ENCODE data around the gene ANKRD13B.

DNA sequence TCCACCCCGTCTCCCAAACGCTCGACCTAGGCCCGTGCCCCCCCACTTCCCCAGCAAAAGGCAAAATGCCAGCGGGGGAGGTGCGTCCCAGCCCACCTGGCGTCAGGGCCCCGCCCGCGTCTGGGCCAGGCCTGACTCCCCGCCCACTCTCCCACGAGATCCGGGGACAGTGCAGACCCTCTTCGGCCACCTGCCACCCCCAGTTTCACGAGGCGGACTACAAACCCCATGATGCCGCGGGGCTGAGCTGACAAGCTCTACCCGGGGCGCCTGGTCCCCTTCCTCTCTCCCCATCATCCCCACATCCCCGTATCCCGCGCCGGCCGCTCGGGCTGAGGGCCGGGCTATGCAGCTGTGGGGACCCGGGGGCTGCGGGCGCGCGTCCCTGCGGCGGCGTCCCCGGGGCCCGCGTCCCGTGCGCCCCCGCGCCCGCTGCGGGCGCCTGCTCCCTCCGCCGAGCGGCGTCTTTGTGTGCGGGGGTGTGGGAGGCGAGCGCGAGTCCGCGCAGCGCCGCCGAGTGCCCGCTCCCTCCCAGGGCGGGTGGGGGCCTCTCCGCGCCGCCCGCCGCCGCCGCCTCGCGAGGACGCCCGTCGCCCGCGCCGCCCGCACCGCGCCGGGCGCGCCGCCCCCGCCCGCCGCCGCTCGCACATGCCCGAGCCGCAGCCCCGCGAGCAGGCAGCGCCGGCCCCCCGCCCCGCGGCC is at the start of gene ANKRD13B:
- TF ChIP-seq ZNF24 (tag by site-specific recombination; IDR thresholded peaks at IDR 0.05) (no peak), CTCF (tag by site-specific recombination; IDR thresholded peaks at IDR 0.05) (no peak), ZNF660 (tag by site-specific recombination; IDR thresholded peaks at IDR 0.05) (no peak), ZSCAN23 (tag by site-specific recombination; IDR thresholded peaks at IDR 0.05) (no peak), ZNF148 (tag by site-specific recombination; IDR thresholded peaks at IDR 0.05; ENCODE audit: borderline replicate concordance) (0 out of 2 replicates have a peak, but pooled peaks have one; percentile 6), ZNF639 (tag by site-specific recombination; IDR thresholded peaks at IDR 0.05) (no peak), ZNF366 (tag by site-specific recombination; conservative IDR thresholded peaks at IDR 0.05) (no peak), ZNF112 (tag by site-specific recombination; IDR thresholded peaks at IDR 0.05) (no peak), ZNF398 (tag by site-specific recombination; IDR thresholded peaks at IDR 0.05) (peak; percentile 32; the same call in 1 of the 2 replicates), ZNF280D (tag by site-specific recombination; IDR thresholded peaks at IDR 0.05) (no peak)
